Hematopoietic multipotent progenitor cell treated with erythropoietin and hydrocortisone succinate and interleukin-3 and kit ligand, for 15 days (in vitro differentiated cells): ENCODE measurements around the gene BCAT1.
"Not testable (repeated sequence)": the region's sequence is repeated elsewhere in the genome, so short reads cannot be mapped to it uniquely, and the experiment has no call there.

Source experiments
- DNase-seq: peaks from one replicate; pipeline ENCODE4 v3.0.0-alpha.2; 2015; ENCODE audit warnings: low spot score

Gene BCAT1

GRCh38 chr12:24960222-24960855 is 11.4 kb upstream of the BCAT1 start:
- peak; percentile 45 for DNase-seq

GRCh38 chr12:24956351-24956750 is 7.5 kb upstream of the BCAT1 start:
- DNase-seq, result not testable (repeated sequence)

- no peak for DNase-seq
Observed at GRCh38 chr12:24955853-24956252, 7.0 kb upstream of the BCAT1 start.

DNA sequence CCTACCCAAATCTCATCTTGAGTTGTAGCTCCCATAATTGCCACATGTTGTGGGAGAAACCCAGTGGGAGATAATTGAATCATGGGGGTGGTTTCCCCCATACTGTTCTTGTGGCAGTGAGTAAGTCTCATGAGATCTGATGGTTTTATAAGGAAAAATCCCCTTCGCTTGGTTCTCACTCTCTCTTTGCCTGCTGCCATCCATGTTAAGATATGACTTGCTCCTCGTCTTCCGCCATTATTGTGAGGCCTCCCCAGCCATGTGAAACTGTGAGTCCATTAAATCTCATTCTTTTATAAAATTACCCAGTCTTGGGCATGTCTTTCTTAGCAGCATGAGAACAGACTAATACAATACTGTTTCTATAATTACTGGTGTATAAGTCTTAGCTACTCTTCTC is 6.5 kb upstream of the BCAT1 start:
- no peak for DNase-seq

DNA sequence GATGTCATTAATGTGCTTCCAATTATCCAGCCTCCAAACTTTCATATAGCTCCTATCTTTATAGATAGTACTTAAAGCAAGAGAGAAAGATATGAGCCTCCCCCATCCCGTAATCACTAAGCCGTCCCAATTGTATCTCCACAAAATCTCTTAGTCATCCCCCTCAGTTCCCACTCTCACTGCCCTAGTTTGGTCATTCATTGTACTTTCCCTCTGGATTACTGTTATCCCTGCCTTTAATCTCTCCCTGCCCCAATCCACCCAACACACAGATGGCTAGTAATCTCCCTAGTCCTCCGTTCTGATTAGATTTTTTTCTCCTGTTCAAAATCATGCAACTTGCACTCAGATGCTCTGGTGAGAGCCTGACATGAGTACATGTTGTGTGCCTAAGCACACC is 5.4 kb upstream of the BCAT1 start:
- no peak for DNase-seq

GRCh38 chr12:24952389-24952788 is 3.5 kb upstream of the BCAT1 start:
- DNase-seq, result no peak

GRCh38 chr12:24950231-24950834 is 1.4 kb upstream of the BCAT1 start:
- DNase-seq, result peak; percentile 71

- DNase-seq, result peak; percentile 30
Observed at GRCh38 chr12:24948420-24948756, 513 bp downstream of the BCAT1 start.

GRCh38 chr12:24947541-24948419 is 1.1 kb downstream of the BCAT1 start:
- DNase-seq, result peak; percentile 41

GRCh38 chr12:24945845-24946244 is 3.1 kb downstream of the BCAT1 start:
- peak; percentile 14 for DNase-seq

DNA sequence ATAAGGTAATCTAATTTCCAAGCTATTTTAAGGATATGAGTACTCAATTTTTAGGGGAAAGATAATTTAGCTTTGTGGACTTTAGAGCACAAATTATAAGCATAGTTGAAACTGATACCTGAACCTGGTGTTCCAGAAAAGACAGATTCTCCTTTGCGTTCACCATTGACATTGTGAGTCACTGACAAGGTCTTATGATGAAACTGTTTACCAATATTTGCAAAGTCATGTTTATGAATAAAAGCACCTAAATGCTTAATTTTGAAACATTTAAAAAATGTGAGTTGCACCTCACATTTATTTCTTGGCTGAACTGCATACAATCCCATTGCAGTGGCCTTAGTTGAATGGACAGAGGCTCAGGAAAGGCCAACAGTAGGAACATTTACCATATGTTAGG is 3.9 kb downstream of the BCAT1 start:
- DNase-seq, result peak; percentile 15

DNA sequence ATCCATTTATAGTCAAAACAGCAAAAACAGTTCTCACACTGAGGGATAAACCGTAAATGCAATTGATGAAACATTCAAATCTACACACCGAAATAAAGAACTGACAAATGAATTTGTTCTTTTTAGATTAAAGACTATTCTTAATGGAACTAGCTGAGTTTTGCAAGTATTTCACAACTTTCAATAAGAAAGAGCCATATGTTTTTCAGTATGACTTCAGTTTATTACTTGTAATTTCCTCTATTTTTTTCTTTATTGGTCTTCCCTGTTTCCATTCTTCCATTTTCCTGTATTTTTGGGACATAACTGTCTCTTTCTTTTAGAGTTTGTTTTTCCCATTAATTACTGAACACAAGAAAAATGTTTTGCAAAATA is 4.3 kb downstream of the BCAT1 start:
- DNase-seq, result no peak

GRCh38 chr12:24943947-24944600 is 4.8 kb downstream of the BCAT1 start:
- no peak for DNase-seq

DNA sequence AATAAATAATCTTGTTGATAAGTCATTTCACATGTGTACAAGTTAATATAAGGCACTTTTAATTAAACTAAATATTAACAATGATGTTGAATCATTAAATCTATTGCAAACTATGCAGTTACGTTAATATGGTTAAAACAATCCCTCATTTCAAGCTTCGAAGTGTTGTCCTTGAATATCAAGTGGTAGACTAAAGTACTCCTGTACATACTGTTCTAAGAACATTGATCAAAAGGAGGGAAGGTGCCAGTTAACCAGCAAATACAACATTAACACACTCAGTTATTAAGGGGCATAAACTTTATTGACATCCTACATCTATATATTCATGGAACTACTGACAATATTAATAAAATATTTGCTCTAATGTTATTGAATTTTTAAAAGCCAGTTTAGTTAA is 8.7 kb downstream of the BCAT1 start:
- DNase-seq, result no peak

DNA sequence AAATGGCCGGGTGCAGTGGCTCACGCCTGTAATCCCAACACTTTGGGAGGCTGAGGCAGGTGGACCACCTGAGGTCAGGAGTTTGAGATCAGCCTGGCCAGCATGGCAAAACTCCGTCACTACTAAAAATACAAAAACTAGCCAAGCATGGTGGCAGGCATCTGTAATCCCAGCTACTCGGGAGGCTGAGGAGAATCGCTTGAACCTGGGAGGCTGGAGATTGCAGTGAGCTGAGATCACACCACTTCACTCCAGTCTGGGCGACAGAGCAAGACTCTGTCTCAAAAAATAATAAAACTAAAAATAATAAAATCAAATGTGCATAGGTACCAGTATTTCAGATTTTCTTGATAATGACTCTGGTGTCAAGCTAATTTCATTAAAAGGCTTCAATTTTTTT is 9.3 kb downstream of the BCAT1 start:
- DNase-seq, result not testable (repeated sequence)

- DNase-seq, result no peak
Observed at GRCh38 chr12:24938341-24938740, 10.6 kb downstream of the BCAT1 start.

DNA sequence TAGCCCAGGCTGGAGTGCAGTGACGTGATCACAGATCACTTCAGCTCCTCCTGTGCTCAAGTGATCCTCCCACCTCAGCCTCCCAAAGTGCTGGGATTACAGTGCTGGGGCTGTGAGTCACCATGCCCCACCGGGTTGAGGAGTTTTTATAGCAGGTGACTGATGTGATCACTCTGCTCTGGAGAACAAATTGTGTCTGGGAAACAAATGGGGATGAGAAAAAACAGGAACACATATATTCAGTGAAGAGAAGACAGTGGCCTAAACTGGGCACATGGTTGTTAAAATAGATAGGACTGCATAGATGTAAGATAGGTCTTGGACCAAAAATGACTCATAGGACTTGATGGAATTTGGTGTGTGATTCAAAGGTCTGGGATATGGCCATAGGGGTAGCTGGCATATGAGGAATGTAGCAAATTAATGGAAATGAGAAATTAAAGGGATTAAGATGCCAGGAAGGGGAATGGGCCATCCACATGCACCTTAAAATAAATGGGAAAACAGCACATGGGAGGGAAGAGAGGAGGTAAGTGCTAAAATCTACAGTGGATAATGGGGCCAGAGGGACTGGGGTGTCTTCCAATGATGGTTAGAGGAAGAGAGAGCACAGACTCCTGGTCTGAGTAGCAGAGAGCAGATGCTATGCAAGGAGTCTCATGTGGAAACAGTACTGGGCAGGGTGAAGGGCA is 11.2 kb downstream of the BCAT1 start:
- no peak for DNase-seq

- DNase-seq, result no peak
Observed at GRCh38 chr12:24933694-24934407, 15.1 kb downstream of the BCAT1 start.

- no peak for DNase-seq
Observed at GRCh38 chr12:24931666-24932405, 17.1 kb downstream of the BCAT1 start.

GRCh38 chr12:24929953-24930352 is 18.9 kb downstream of the BCAT1 start:
- no peak for DNase-seq
